ENCODE data around the gene ANKRD7.

DNA sequence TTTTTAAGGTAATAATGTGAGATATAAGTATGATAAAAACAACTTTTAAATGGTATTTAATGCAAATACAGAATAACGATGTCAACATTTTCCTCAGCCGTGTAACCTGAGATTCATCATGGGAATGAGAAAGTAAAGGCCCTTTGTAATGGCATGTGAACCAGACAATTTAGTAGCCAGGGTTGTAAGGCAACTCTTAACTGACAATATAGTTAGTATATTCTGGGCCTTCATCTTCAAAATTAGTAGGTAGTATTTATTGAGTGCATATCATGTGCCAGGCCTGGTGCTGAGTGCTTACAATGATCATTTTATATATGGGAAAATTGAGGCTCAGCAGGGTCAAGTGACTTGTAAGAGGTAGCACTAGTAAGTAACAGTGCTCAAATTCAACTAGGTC lies 29.9 kb upstream of the ANKRD7 start:
- TF ChIP-seq, protein P1, sequence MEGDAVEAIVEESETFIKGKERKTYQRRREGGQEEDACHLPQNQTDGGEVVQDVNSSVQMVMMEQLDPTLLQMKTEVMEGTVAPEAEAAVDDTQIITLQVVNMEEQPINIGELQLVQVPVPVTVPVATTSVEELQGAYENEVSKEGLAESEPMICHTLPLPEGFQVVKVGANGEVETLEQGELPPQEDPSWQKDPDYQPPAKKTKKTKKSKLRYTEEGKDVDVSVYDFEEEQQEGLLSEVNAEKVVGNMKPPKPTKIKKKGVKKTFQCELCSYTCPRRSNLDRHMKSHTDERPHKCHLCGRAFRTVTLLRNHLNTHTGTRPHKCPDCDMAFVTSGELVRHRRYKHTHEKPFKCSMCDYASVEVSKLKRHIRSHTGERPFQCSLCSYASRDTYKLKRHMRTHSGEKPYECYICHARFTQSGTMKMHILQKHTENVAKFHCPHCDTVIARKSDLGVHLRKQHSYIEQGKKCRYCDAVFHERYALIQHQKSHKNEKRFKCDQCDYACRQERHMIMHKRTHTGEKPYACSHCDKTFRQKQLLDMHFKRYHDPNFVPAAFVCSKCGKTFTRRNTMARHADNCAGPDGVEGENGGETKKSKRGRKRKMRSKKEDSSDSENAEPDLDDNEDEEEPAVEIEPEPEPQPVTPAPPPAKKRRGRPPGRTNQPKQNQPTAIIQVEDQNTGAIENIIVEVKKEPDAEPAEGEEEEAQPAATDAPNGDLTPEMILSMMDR (IDR thresholded peaks at IDR 0.05) = no peak
- TF ChIP-seq ZFX (IDR thresholded peaks at IDR 0.05; ENCODE audit: borderline replicate concordance) = no peak

Data from 22Rv1 (cell line).